Fibroblast of lung (primary cell): ENCODE data around the gene IER3IP1. TPM values are rescaled to one million over a fixed set of nuclear protein-coding genes. Genes with fewer than 3 reads are reported as not detected.
A peak's percentile ranks its signal among the peaks of the same experiment; 100 is the strongest.
"Not testable (repeated sequence)": the region's sequence is repeated elsewhere in the genome, so short reads cannot be mapped to it uniquely, and the experiment has no call there.

ENCODE experiments used
- DNase-seq, 2 donors: peaks; one replicate each; pipeline versions ENCODE4 v3.0.0 to v3.0.0-alpha.2; 2010; ENCODE audit warnings: low read depth in 2 of 2
- H2AFZ ChIP-seq: 2 replicates; pipeline ENCODE4 v1.5.1; 2012; ENCODE audit warnings: low read length, control low read depth, inconsistent platforms
- H3K27ac ChIP-seq: 2 replicates; pipeline ENCODE4 v1.5.1; 2011; ENCODE audit warnings: low read length, control low read depth; ENCODE audit not compliant: insufficient read depth
- H3K27me3 ChIP-seq: 2 replicates; pipeline ENCODE4 v1.5.1; 2011; ENCODE audit warnings: mild to moderate bottlenecking, low read length; ENCODE audit not compliant: control insufficient read depth, insufficient read depth
- H3K36me3 ChIP-seq: 2 replicates; pipeline ENCODE4 v1.5.1; 2011; ENCODE audit warnings: low read length; ENCODE audit not compliant: control insufficient read depth, insufficient read depth
- H3K4me1 ChIP-seq: 2 replicates; pipeline ENCODE4 v1.5.1; 2011; ENCODE audit warnings: low read length; ENCODE audit not compliant: control insufficient read depth, insufficient read depth; ENCODE audit errors: extremely low read depth
- H3K4me2 ChIP-seq: 2 replicates; pipeline ENCODE4 v1.5.1; 2011; ENCODE audit warnings: low read length, control low read depth; ENCODE audit not compliant: insufficient read depth; ENCODE audit errors: extremely low read depth
- H3K4me3 ChIP-seq, 4 experiments: fragments of 200-600 bp in 1 of 4; sonication (generic) in 1 of 4; replicated peaks in 1 of 4; 2 replicates each; pipeline ENCODE4 v1.5.1; 2011 to 2016; ENCODE audit warnings: low read length in 4 of 4, low read depth in 3 of 4, mild to moderate bottlenecking in 3 of 4, control low read depth in 2 of 4, inconsistent platforms in 1 of 4, mixed read lengths in 1 of 4; ENCODE audit not compliant: insufficient read depth in 1 of 4; ENCODE audit errors: control extremely low read depth in 1 of 4
- H3K79me2 ChIP-seq: 2 replicates; pipeline ENCODE4 v1.5.1; 2012; ENCODE audit warnings: mild to moderate bottlenecking, low read length, inconsistent platforms; ENCODE audit not compliant: control insufficient read depth, insufficient read depth
- H3K9ac ChIP-seq: 2 replicates; pipeline ENCODE4 v1.5.1; 2011; ENCODE audit warnings: mild to moderate bottlenecking, low read length, control low read depth; ENCODE audit not compliant: insufficient read depth
- H3K9me3 ChIP-seq: 2 replicates; pipeline ENCODE4 v1.5.1; 2012; ENCODE audit warnings: low read depth, low read length; ENCODE audit not compliant: control insufficient read depth, insufficient read depth
- H4K20me1 ChIP-seq: 2 replicates; pipeline ENCODE4 v1.5.1; 2011; ENCODE audit warnings: low read length; ENCODE audit not compliant: control insufficient read depth, insufficient read depth; ENCODE audit errors: extremely low read depth
- CTCF ChIP-seq, 2 donors: IDR thresholded peaks in 1 of 2; conservative IDR thresholded peaks in 1 of 2; 1 replicate in 1 of 2; 2 replicates in 1 of 2; pipeline ENCODE4 v1.5.1; 2011 to 2012; ENCODE audit warnings: low read length in 2 of 2, control low read depth in 1 of 2, inconsistent platforms in 1 of 2, low read depth in 1 of 2, mild to moderate bottlenecking in 1 of 2
- EZH2 ChIP-seq: IDR thresholded peaks from 2 replicates; pipeline ENCODE4 v1.5.1; 2012; ENCODE audit warnings: low read length, control low read depth, mild to moderate bottlenecking; ENCODE audit errors: missing control alignments
- polyA plus RNA-seq, 2 donors: library from polyadenylated mRNA; depleted of rRNA in 1 of 2; stranded (reverse) in 1 of 2; unstranded in 1 of 2; fragments of >200 nt; gene quantifications; 2 replicates each; pipeline ENCODE4 v1.2.1, GENCODE V29; 2011 to 2012; ENCODE audit warnings: missing spikeins in 1 of 2
- total RNA-seq: library from RNA; depleted of rRNA; stranded (reverse); fragments of >200 nt; gene quantifications from 2 replicates; pipeline ENCODE4 v1.2.1, GENCODE V29; 2014

Gene IER3IP1
- total and polyA plus RNA-seq, 2 donors (not counting 1 experiment from before 2014, with no cell fraction given), result 26.2 to 47.9 TPM

GRCh38 chr18:47206945-47207637, 30.9 kb upstream of the IER3IP1 start:
- no peak overlapping the region for H3K9ac ChIP-seq
- H3K27ac ChIP-seq, result no peak overlapping the region
- no peak overlapping the region for H3K4me3 ChIP-seq
- TF ChIP-seq EZH2, result no peak
- no peak for TF ChIP-seq CTCF (conservative IDR thresholded peaks at IDR 0.05 in 1 of 2, IDR thresholded peaks at IDR 0.05 in 1 of 2; ENCODE audit: low read depth in 1 of 2, low read length in 2 of 2)
- no peaks in the 10 kb centered on the region for H3K36me3 ChIP-seq
- H2AFZ ChIP-seq, result no peak overlapping the region
- H3K27me3 ChIP-seq, result no peaks in the 10 kb centered on the region
- no peaks in the 10 kb centered on the region for H4K20me1 ChIP-seq
- H3K79me2 ChIP-seq, result no peaks in the 10 kb centered on the region
- H3K4me2 ChIP-seq, result no peak overlapping the region
- DNase-seq, result peak in 1 of 2 donors; percentile 15
- H3K4me1 ChIP-seq, result no peaks in the 10 kb centered on the region
- H3K9me3 ChIP-seq, result no peaks in the 10 kb centered on the region

DNA sequence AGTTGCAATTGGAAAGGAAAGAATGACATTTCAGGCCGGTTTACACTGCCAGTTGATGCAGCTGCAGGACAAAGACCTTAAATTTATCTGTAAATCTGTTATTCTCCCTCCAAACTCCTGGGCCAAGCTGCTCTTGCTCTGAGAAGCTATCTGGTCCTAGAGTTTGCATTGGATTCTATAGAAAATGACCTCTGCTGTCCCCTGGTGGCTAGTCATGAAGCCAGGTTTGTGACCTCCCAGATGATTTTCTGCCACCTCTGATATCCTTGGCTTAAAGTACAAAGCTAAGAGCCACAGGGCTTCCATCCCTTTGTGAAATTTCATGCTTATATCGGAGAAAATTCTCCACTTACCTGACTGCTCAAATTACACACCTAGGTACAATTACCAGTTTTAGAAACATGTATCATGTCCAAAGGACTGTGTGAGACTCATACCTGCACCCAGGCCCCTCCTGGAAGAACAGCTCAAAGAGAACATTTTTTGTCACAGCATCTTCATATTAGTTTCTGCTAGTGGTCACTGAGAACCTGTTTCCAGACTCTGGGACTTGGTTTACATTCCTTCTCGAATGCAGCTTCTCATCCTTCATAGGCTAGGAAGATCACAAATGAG, 28.9 kb upstream of the IER3IP1 start:
- H3K9ac ChIP-seq, result no peak overlapping the region
- H3K27ac ChIP-seq, result no peak overlapping the region
- no peaks in the 10 kb centered on the region for H3K27me3 ChIP-seq
- no peaks in the 10 kb centered on the region for H3K36me3 ChIP-seq
- H3K4me2 ChIP-seq, result no peak overlapping the region
- H3K9me3 ChIP-seq, result no peaks in the 10 kb centered on the region
- no peak overlapping the region for H2AFZ ChIP-seq
- no peaks in the 10 kb centered on the region for H3K79me2 ChIP-seq
- H3K4me1 ChIP-seq, result no peaks in the 10 kb centered on the region
- no peak overlapping the region for H3K4me3 ChIP-seq
- H4K20me1 ChIP-seq, result no peaks in the 10 kb centered on the region
- DNase-seq, result peak; percentile 11 to 40
- TF ChIP-seq EZH2, result no peak
- peak; percentile 88 to 89 for TF ChIP-seq CTCF (conservative IDR thresholded peaks at IDR 0.05 in 1 of 2, IDR thresholded peaks at IDR 0.05 in 1 of 2; ENCODE audit: low read depth in 1 of 2, low read length in 2 of 2)

DNA sequence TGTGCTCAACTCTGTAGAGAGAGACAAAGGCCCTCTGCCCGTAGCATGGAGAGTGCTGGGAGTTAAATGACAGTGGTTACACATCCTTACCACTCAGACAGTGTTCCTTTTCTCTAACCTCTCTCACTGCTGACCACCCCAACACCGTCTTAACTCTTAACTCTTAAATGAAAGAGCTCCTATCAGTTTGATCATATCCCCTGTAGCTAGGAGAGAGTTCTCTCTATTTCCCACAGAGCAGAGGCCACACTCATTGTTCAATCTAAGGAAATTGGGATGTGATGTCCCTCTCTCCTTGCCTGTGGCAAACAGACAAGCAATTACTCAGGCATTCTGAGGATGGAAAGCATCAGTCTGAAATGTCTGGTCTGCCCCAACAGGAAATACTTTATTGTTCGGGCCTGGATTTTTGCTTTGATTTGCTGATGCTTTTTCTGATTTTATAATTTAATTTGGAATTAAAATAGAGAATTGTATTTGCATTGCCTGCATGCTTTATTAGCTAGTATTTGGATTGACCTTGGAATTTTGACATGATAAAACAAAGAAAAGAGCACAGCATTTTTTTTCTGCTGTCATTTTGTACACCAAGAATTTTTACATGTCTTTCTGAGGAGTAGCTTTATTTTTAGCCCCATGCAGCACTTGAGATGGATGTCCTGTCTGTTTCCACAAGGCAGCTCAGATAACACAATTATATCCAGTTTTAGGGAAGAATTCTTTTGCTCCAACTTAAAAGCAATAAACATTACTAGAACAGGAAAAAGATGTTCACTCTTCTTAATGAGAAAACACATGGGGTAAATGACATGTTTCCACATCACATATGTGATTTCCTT, 27.7 kb upstream of the IER3IP1 start:
- H2AFZ ChIP-seq, result no peak overlapping the region
- no peaks in the 10 kb centered on the region for H4K20me1 ChIP-seq
- no peak overlapping the region for H3K27ac ChIP-seq
- TF ChIP-seq EZH2 (no peak), CTCF (conservative IDR thresholded peaks at IDR 0.05 in 1 of 2, IDR thresholded peaks at IDR 0.05 in 1 of 2; ENCODE audit: low read depth in 1 of 2, low read length in 2 of 2) (no peak)
- H3K36me3 ChIP-seq, result no peaks in the 10 kb centered on the region
- no peaks in the 10 kb centered on the region for H3K79me2 ChIP-seq
- no peaks in the 10 kb centered on the region for H3K27me3 ChIP-seq
- no peak overlapping the region for H3K9ac ChIP-seq
- H3K4me2 ChIP-seq, result no peak overlapping the region
- H3K4me3 ChIP-seq, result no peak overlapping the region
- no peak for DNase-seq
- H3K9me3 ChIP-seq, result no peaks in the 10 kb centered on the region
- no peaks in the 10 kb centered on the region for H3K4me1 ChIP-seq

- H3K27ac ChIP-seq, H3K79me2 ChIP-seq, H3K9me3 ChIP-seq, H3K27me3 ChIP-seq, H3K4me1 ChIP-seq, H3K36me3 ChIP-seq, H4K20me1 ChIP-seq, H3K4me2 ChIP-seq, H3K9ac ChIP-seq, H2AFZ ChIP-seq, H3K4me3 ChIP-seq, DNase-seq: not testable (repeated sequence)
Observed at GRCh38 chr18:47195961-47196360, 19.8 kb upstream of the IER3IP1 start.
